DOHH2 (cell line): ENCODE data around the gene DSTN.

ENCODE experiments used
- H3F3A ChIP-seq: fragments of 200-600 bp; sonication (generic), shearing (Covaris generic); 2 replicates; pipeline ENCODE4 v1.6.0; 2016; ENCODE audit warnings: antibody characterized with exemption, mild to moderate bottlenecking; ENCODE audit not compliant: control insufficient read depth, insufficient read depth
- H3K27ac ChIP-seq: fragments of 200-600 bp; sonication (generic); 2 replicates; pipeline ENCODE4 v1.5.1; 2014; ENCODE audit warnings: low read depth, mild to moderate bottlenecking, low read length, moderate library complexity
- H3K27me3 ChIP-seq: fragments of 200-600 bp; sonication (generic); 2 replicates; pipeline ENCODE4 v1.6.1; 2014; ENCODE audit warnings: mild to moderate bottlenecking, low read length, mixed read lengths; ENCODE audit not compliant: control insufficient read depth
- H3K36me3 ChIP-seq: fragments of 200-600 bp; sonication (generic); 2 replicates; pipeline ENCODE4 v1.6.1; 2014; ENCODE audit warnings: mild to moderate bottlenecking, low read length, moderate library complexity, mixed read lengths; ENCODE audit not compliant: control insufficient read depth
- H3K4me1 ChIP-seq: fragments of 200-600 bp; sonication (generic); 2 replicates; pipeline ENCODE4 v1.6.1; 2014; ENCODE audit warnings: mild to moderate bottlenecking, low read length, mixed read lengths; ENCODE audit not compliant: control insufficient read depth
- H3K4me2 ChIP-seq: fragments of 200-600 bp; sonication (generic); 2 replicates; pipeline ENCODE4 v1.6.0; 2014; ENCODE audit warnings: mild to moderate bottlenecking, low read length, moderate library complexity
- H3K4me3 ChIP-seq: fragments of 200-600 bp; sonication (generic); 2 replicates; pipeline ENCODE4 v1.5.1; 2014; ENCODE audit warnings: mild to moderate bottlenecking, low read length, mixed read lengths
- H3K79me2 ChIP-seq: fragments of 200-600 bp; sonication (generic); 2 replicates; pipeline ENCODE4 v1.6.1; 2014; ENCODE audit warnings: mild to moderate bottlenecking, low read length, mixed read lengths; ENCODE audit not compliant: control insufficient read depth
- H3K9me2 ChIP-seq: fragments of 200-600 bp; sonication (generic); replicated peaks from 2 replicates; pipeline ENCODE4 v1.6.1; 2014; ENCODE audit warnings: mild to moderate bottlenecking, low read length, mixed read lengths; ENCODE audit not compliant: control insufficient read depth
- H3K9me3 ChIP-seq: fragments of 200-600 bp; sonication (generic); 2 replicates; pipeline ENCODE4 v1.6.1; 2014; ENCODE audit warnings: antibody characterized with exemption, low read length, mixed read lengths; ENCODE audit not compliant: control insufficient read depth, insufficient read depth
- H4K20me1 ChIP-seq: fragments of 200-600 bp; sonication (generic); 2 replicates; pipeline ENCODE4 v1.6.0; 2014; ENCODE audit warnings: low read depth, mild to moderate bottlenecking, antibody characterized with exemption, low read length, moderate library complexity; ENCODE audit not compliant: control insufficient read depth, insufficient read depth
- CTCF ChIP-seq: fragments of 200-600 bp; sonication (generic); IDR thresholded peaks from one replicate; pipeline ENCODE4 v1.5.1; 2014; ENCODE audit warnings: antibody characterized with exemption, mild to moderate bottlenecking, low read depth, low read length; ENCODE audit not compliant: poor library complexity, severe bottlenecking
- EZH2phosphoT487 ChIP-seq: fragments of 200-600 bp; sonication (generic); IDR thresholded peaks from 2 replicates; pipeline ENCODE4 v1.6.1; 2017; ENCODE audit warnings: borderline replicate concordance, mild to moderate bottlenecking, antibody characterized with exemption, low read length, moderate library complexity, mixed read lengths

Gene DSTN

GRCh38 chr20:17558154-17558940 is 11.5 kb upstream of the DSTN start:
- H3K4me2 ChIP-seq = no peak overlapping the region
- TF ChIP-seq CTCF = no peak
- TF ChIP-seq EZH2phosphoT487 = no peak
- no peaks in the 10 kb centered on the region for H3K9me3 ChIP-seq
- H3K27ac ChIP-seq = no peak overlapping the region
- no peaks in the 10 kb centered on the region for H3K36me3 ChIP-seq
- H3F3A ChIP-seq = no peaks in the 10 kb centered on the region
- no peaks in the 10 kb centered on the region for H3K79me2 ChIP-seq
- 0 out of 2 replicates have a peak, but pooled peaks cover 4% of the 10 kb centered on the region for H3K27me3 ChIP-seq
- no peak overlapping the region for H3K4me3 ChIP-seq
- no peaks in the 10 kb centered on the region for H4K20me1 ChIP-seq
- no peaks in the 10 kb centered on the region for H3K9me2 ChIP-seq
- H3K4me1 ChIP-seq = no peaks in the 10 kb centered on the region

GRCh38 chr20:17558941-17559304 is 11.0 kb upstream of the DSTN start:
- Histone ChIP-seq H3K9me2 (no peaks in the 10 kb centered on the region), H3K4me1 (no peaks in the 10 kb centered on the region), H3K27me3 (0 out of 2 replicates have a peak, but pooled peaks cover 4% of the 10 kb centered on the region), H3K4me2 (no peak overlapping the region), H3K79me2 (no peaks in the 10 kb centered on the region), H3K9me3 (no peaks in the 10 kb centered on the region), H3K4me3 (no peak overlapping the region), H4K20me1 (no peaks in the 10 kb centered on the region), H3F3A (no peaks in the 10 kb centered on the region), H3K36me3 (no peaks in the 10 kb centered on the region), H3K27ac (no peak overlapping the region)
- TF ChIP-seq CTCF (no peak), EZH2phosphoT487 (no peak)

GRCh38 chr20:17559338-17559737 is 10.5 kb upstream of the DSTN start:
- Histone ChIP-seq H3K27me3 (0 out of 2 replicates have a peak, but pooled peaks cover 4% of the 10 kb centered on the region), H3K9me2 (no peaks in the 10 kb centered on the region), H3F3A (no peaks in the 10 kb centered on the region), H3K36me3 (no peaks in the 10 kb centered on the region), H3K4me3 (no peak overlapping the region), H3K4me2 (no peak overlapping the region), H3K9me3 (no peaks in the 10 kb centered on the region), H3K79me2 (no peaks in the 10 kb centered on the region), H4K20me1 (no peaks in the 10 kb centered on the region), H3K27ac (no peak overlapping the region), H3K4me1 (no peaks in the 10 kb centered on the region)
- TF ChIP-seq CTCF = no peak
- TF ChIP-seq EZH2phosphoT487 = no peak
